ENCODE results near the gene FEN1.

Gene FEN1

GRCh38 chr11:61814958-61815789 is 22.5 kb downstream of the FEN1 start:
- Histone ChIP-seq H2AFZ (ENCODE audit: low read length) (no peak overlapping the region), H4K20me1 (ENCODE audit: insufficient read depth, low read length) (no peaks in the 10 kb centered on the region), H3K36me3 (ENCODE audit: insufficient read depth, low read length) (peaks cover 23% of the 10 kb centered on the region), H3K9ac (ENCODE audit: low read length) (peak overlapping the region; percentile 78), H3K9me2 (ENCODE audit: low read depth, low read length) (no peaks in the 10 kb centered on the region), H3K4me3 (ENCODE audit: low read depth, low read length, poor library complexity, severe bottlenecking) (peak overlapping the region; percentile 70), H3F3A (ENCODE audit: insufficient read depth, low read length) (no peaks in the 10 kb centered on the region), H3K79me2 (ENCODE audit: insufficient read depth, low read length) (no peaks in the 10 kb centered on the region), H3K9me3 (ENCODE audit: low read length) (no peaks in the 10 kb centered on the region), H3K4me2 (ENCODE audit: low read length) (peak overlapping the region; percentile 91), H3K27ac (ENCODE audit: low read depth, low read length, poor library complexity, severe bottlenecking) (peak overlapping the region; percentile 73), H3K27me3 (ENCODE audit: insufficient read depth, low read length) (no peaks in the 10 kb centered on the region), H3K4me1 (ENCODE audit: insufficient read depth, low read length, severe bottlenecking) (peaks cover 19% of the 10 kb centered on the region)
- TF ChIP-seq CTCF (IDR thresholded peaks at IDR 0.05; ENCODE audit: low read length): no peak
- no peak for TF ChIP-seq EZH2 (IDR thresholded peaks at IDR 0.05; ENCODE audit: borderline replicate concordance, low read length)

GRCh38 chr11:61815790-61816735 is 23.4 kb downstream of the FEN1 start:
- no peak for TF ChIP-seq CTCF (IDR thresholded peaks at IDR 0.05; ENCODE audit: low read length)
- no peak for TF ChIP-seq EZH2 (IDR thresholded peaks at IDR 0.05; ENCODE audit: borderline replicate concordance, low read length)
- no peaks in the 10 kb centered on the region for H3K27me3 ChIP-seq (ENCODE audit: insufficient read depth, low read length)
- peaks cover 17% of the 10 kb centered on the region for H3K36me3 ChIP-seq (ENCODE audit: insufficient read depth, low read length)
- peak overlapping the region; percentile 70 for H3K4me3 ChIP-seq (ENCODE audit: low read depth, low read length, poor library complexity, severe bottlenecking)
- peak overlapping the region; percentile 78 for H3K9ac ChIP-seq (ENCODE audit: low read length)
- H3K9me3 ChIP-seq (ENCODE audit: low read length): no peaks in the 10 kb centered on the region
- H3K27ac ChIP-seq (ENCODE audit: low read depth, low read length, poor library complexity, severe bottlenecking): peak overlapping the region; percentile 73
- no peaks in the 10 kb centered on the region for H3F3A ChIP-seq (ENCODE audit: insufficient read depth, low read length)
- H2AFZ ChIP-seq (ENCODE audit: low read length): no peak overlapping the region
- H3K79me2 ChIP-seq (ENCODE audit: insufficient read depth, low read length): no peaks in the 10 kb centered on the region
- H3K9me2 ChIP-seq (ENCODE audit: low read depth, low read length): no peaks in the 10 kb centered on the region
- H3K4me2 ChIP-seq (ENCODE audit: low read length): peak overlapping the region; percentile 91
- H4K20me1 ChIP-seq (ENCODE audit: insufficient read depth, low read length): no peaks in the 10 kb centered on the region
- H3K4me1 ChIP-seq (ENCODE audit: insufficient read depth, low read length, severe bottlenecking): peaks cover 19% of the 10 kb centered on the region

- H3K4me2 ChIP-seq (ENCODE audit: low read length): peak within 1 kb of the TSS; percentile 91
- H3K27ac ChIP-seq (ENCODE audit: low read depth, low read length, poor library complexity, severe bottlenecking): peak within 1 kb of the TSS; percentile 73
These were observed 24.2 kb downstream of the FEN1 start, which contains the start of gene FADS1 for GRCh38 chr11:61816736-61817455. TSS of gene FADS1 (minus strand) at chr11:61817003. CDS start at chr11:61816929, 74 bp downstream.

More at GRCh38 chr11:61816736-61817455, 24.2 kb downstream of the FEN1 start, which contains the start of gene FADS1:
- H2AFZ ChIP-seq (ENCODE audit: low read length): no peak within 1 kb of the TSS
- H4K20me1 ChIP-seq (ENCODE audit: insufficient read depth, low read length): no peaks in the 10 kb centered on the region
- H3K79me2 ChIP-seq (ENCODE audit: insufficient read depth, low read length): no peaks in the 10 kb centered on the region
- no peaks in the 10 kb centered on the region for H3F3A ChIP-seq (ENCODE audit: insufficient read depth, low read length)
- H3K9ac ChIP-seq (ENCODE audit: low read length): peak within 1 kb of the TSS; percentile 78
- H3K4me3 ChIP-seq (ENCODE audit: low read depth, low read length, poor library complexity, severe bottlenecking): peak within 1 kb of the TSS; percentile 70
- peaks cover 12% of the 10 kb centered on the region for H3K36me3 ChIP-seq (ENCODE audit: insufficient read depth, low read length)
- peak; percentile 50 for TF ChIP-seq CTCF (IDR thresholded peaks at IDR 0.05; ENCODE audit: low read length)
- TF ChIP-seq EZH2 (IDR thresholded peaks at IDR 0.05; ENCODE audit: borderline replicate concordance, low read length): no peak
- H3K9me3 ChIP-seq (ENCODE audit: low read length): no peaks in the 10 kb centered on the region
- H3K9me2 ChIP-seq (ENCODE audit: low read depth, low read length): no peaks in the 10 kb centered on the region
- H3K4me1 ChIP-seq (ENCODE audit: insufficient read depth, low read length, severe bottlenecking): peaks cover 19% of the 10 kb centered on the region
- no peaks in the 10 kb centered on the region for H3K27me3 ChIP-seq (ENCODE audit: insufficient read depth, low read length)

Data from OCI-LY1 (cell line).